Hepatocyte (in vitro differentiated cells): ENCODE results near the gene MRPL3.

ENCODE experiments used
- CTCF ChIP-seq: fragments of 200-600 bp; sonication (generic); IDR thresholded peaks from 2 replicates; pipeline ENCODE4 v1.5.1; 2016; ENCODE audit warnings: antibody characterized with exemption, mild to moderate bottlenecking; ENCODE audit not compliant: poor library complexity
- EZH2 ChIP-seq: fragments of 200-600 bp; sonication (generic); IDR thresholded peaks from 2 replicates; pipeline ENCODE4 v1.6.1; 2016; ENCODE audit warnings: antibody characterized with exemption, mild to moderate bottlenecking, borderline replicate concordance

GRCh38 chr3:131494706-131495105, 8.1 kb downstream of the MRPL3 start:
- TF ChIP-seq CTCF (no peak), EZH2 (no peak)
